ENCODE results near the gene MAFF. TPM values are rescaled to one million over a fixed set of nuclear protein-coding genes. Genes with fewer than 3 reads are reported as not detected.

MAFF gene
- total RNA-seq (2021), result 5.8 and 6.7 TPM in 2 replicates
- long read RNA-seq, transcript MAFF-201 (3 exons, 2,490 nt), result major isoform, 48 of 52 reads
- long read RNA-seq, partial matches to known transcripts, result 1 of 52 reads
- long read RNA-seq, other reads (novel, unspliced or antisense), result 2 of 52 reads

DNA sequence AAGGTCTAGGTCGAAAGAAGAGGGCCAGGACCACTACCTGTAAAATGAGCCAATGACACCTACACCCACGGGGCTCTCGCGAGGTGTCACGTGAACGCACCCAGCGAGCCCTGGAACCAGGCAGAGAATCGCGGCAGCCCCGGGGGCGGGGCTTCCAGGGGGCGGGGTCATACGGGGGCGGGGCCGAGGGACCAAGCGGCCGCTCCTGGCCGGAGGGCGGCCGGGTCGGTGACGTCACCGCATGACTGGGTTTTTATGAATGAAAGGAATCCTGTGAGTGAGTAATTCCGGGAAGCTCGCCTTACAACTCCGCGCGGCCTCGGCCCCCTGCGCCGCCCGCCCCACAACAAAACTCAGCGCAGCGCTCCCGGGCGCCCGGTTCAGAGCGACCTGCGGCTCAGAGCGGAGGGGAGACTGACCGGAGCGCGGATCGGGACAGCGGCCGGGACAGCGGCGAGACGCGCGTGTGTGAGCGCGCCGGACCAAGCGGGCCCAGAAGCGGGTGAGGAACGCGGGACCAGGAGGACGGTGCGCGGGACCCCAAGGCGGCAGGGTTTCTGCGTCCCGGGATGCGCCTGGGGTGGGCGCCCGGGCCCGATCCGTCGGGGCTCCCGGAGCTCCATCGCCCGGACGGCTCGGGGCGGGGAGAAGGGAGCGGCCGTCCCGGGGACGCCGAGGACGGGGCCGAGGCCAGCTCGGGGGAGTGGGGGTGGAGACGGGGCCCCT is at the start of gene MAFF:
MAFF (plus strand) TSS at position 284 of the 726 bp plus-strand sequence. CDS start 11,860 bp downstream, outside the sequence.
- H2AFZ ChIP-seq (ENCODE audit: low read length), result no peak within 1 kb of the TSS
- H3K9ac ChIP-seq (ENCODE audit: extremely low read depth, insufficient read length, low read length), result peak within 1 kb of the TSS; percentile 49
- H2BK5ac ChIP-seq (ENCODE audit: insufficient read length, low read length), result no peak within 1 kb of the TSS
- peaks cover 18 to 21% of the 10 kb centered on the region in 2 experiments for H3K4me1 Mint-ChIP-seq
- peak within 1 kb of the TSS; percentile 80 for H3K14ac ChIP-seq (ENCODE audit: insufficient read depth, low read length)
- H4K91ac ChIP-seq (ENCODE audit: insufficient read length, low read depth, low read length), result no peak within 1 kb of the TSS
- H3K23ac ChIP-seq (ENCODE audit: insufficient read length, low read depth, low read length), result no peak within 1 kb of the TSS
- no peaks in the 10 kb centered on the region; a peak in 1 of 5 replicates for H3K9me3 Mint-ChIP-seq
- peak within 1 kb of the TSS in 2 of 3 experiments; percentile 57 to 92; a peak in 3 of 7 replicates for H3K27ac Mint-ChIP-seq
- no peak within 1 kb of the TSS for H3T11ph ChIP-seq (ENCODE audit: low read length)
- no peaks in the 10 kb centered on the region; the same call in 1 of the 2 replicates for H3K79me2 ChIP-seq (ENCODE audit: insufficient read depth, low read length)
- no peak within 1 kb of the TSS for H4K5ac ChIP-seq (ENCODE audit: insufficient read length, low read depth, low read length)
- H3K4me2 ChIP-seq (ENCODE audit: insufficient read depth, insufficient read length, low read length), result peak within 1 kb of the TSS; percentile 84
- peak within 1 kb of the TSS; percentile 41 for H2BK12ac ChIP-seq (ENCODE audit: insufficient read length, low read depth, low read length)
- H3K9me3 ChIP-seq (ENCODE audit: control insufficient read depth, low read depth, low read length), result no peaks in the 10 kb centered on the region
- no peak within 1 kb of the TSS for H4K8ac ChIP-seq (replicated peaks; ENCODE audit: insufficient read length, low read depth, low read length)
- H3K27me3 Mint-ChIP-seq (ENCODE audit: low read depth), result peaks cover 43% of the 10 kb centered on the region
- H3K27me3 ChIP-seq (ENCODE audit: insufficient read depth, low read length), result no peaks in the 10 kb centered on the region
- H3K27ac ChIP-seq (ENCODE audit: insufficient read length, low read depth, low read length), result no peak within 1 kb of the TSS
- TF ChIP-seq, protein P1, sequence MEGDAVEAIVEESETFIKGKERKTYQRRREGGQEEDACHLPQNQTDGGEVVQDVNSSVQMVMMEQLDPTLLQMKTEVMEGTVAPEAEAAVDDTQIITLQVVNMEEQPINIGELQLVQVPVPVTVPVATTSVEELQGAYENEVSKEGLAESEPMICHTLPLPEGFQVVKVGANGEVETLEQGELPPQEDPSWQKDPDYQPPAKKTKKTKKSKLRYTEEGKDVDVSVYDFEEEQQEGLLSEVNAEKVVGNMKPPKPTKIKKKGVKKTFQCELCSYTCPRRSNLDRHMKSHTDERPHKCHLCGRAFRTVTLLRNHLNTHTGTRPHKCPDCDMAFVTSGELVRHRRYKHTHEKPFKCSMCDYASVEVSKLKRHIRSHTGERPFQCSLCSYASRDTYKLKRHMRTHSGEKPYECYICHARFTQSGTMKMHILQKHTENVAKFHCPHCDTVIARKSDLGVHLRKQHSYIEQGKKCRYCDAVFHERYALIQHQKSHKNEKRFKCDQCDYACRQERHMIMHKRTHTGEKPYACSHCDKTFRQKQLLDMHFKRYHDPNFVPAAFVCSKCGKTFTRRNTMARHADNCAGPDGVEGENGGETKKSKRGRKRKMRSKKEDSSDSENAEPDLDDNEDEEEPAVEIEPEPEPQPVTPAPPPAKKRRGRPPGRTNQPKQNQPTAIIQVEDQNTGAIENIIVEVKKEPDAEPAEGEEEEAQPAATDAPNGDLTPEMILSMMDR (conservative IDR thresholded peaks at IDR 0.05), result no peak
- no peak within 1 kb of the TSS for H2AK5ac ChIP-seq (ENCODE audit: insufficient read length, low read length)
- H3K56ac ChIP-seq (ENCODE audit: insufficient read length, low read depth, low read length), result no peak within 1 kb of the TSS
- H3K18ac ChIP-seq (ENCODE audit: insufficient read length, low read depth, low read length), result peak within 1 kb of the TSS; percentile 76
- H2BK15ac ChIP-seq (ENCODE audit: low read depth, low read length), result no peak within 1 kb of the TSS
- peaks cover 15% of the 10 kb centered on the region for H3K23me2 ChIP-seq (ENCODE audit: insufficient read length, low read depth, low read length, poor library complexity, severe bottlenecking)
- no CpG with 5 or more reads among the region's 85 CpGs for WGBS (ENCODE audit: extremely low coverage, insufficient read length, low lambda C conversion rate)
- no peak within 1 kb of the TSS for H2BK20ac ChIP-seq (ENCODE audit: low read depth, low read length, poor library complexity, severe bottlenecking)
- no peaks in the 10 kb centered on the region; the same call in 1 of the 2 replicates for H3K4me1 ChIP-seq (ENCODE audit: insufficient read depth, low read length)
- H3K4me3 Mint-ChIP-seq, result peak within 1 kb of the TSS; percentile 80 to 90
- H3K4ac ChIP-seq (ENCODE audit: low read depth, low read length), result no peak within 1 kb of the TSS; the same call in 1 of the 2 replicates
- no peaks in the 10 kb centered on the region for H3K79me1 ChIP-seq (ENCODE audit: insufficient read depth, low read depth, low read length, poor library complexity, severe bottlenecking)
- no peaks in the 10 kb centered on the region for H4K20me1 ChIP-seq (ENCODE audit: control insufficient read depth, insufficient read depth, insufficient read length)
- no peaks in the 10 kb centered on the region for H3K36me3 Mint-ChIP-seq (ENCODE audit: insufficient read depth in 1 of 3, low read depth in 3 of 3)
- peak; percentile 97 for DNase-seq
- H2BK120ac ChIP-seq (ENCODE audit: low read depth, low read length, poor library complexity, severe bottlenecking), result no peak within 1 kb of the TSS
